Activated T-cell treated with anti-CD3 and anti-CD28 coated beads, Interleukin-2, amount 50 U/mL, for 24 hours (primary cell): ENCODE measurements around the gene HOXA1.

Source experiments
- DNase-seq: peaks from one replicate; pipeline ENCODE4 v3.0.0-alpha.2; 2020
- H3K27ac Mint-ChIP-seq: 2 replicates; pipeline ENCODE4 v1.8.0; 2020; ENCODE audit warnings: mild to moderate bottlenecking, mixed read lengths
- H3K27me3 Mint-ChIP-seq: 2 replicates; pipeline ENCODE4 v1.8.0; 2020; ENCODE audit warnings: mixed read lengths
- H3K36me3 Mint-ChIP-seq: 2 replicates; pipeline ENCODE4 v1.8.0; 2020; ENCODE audit warnings: low read depth, mixed read lengths
- H3K4me1 Mint-ChIP-seq: 2 replicates; pipeline ENCODE4 v1.8.0; 2020; ENCODE audit warnings: low read depth, mixed read lengths
- H3K4me3 Mint-ChIP-seq: 2 replicates; pipeline ENCODE4 v1.8.0; 2020; ENCODE audit warnings: mild to moderate bottlenecking, moderate library complexity, mixed read lengths
- H3K9me3 Mint-ChIP-seq: 2 replicates; pipeline ENCODE4 v1.8.0; 2020; ENCODE audit warnings: mixed read lengths

The HOXA1 gene

DNA sequence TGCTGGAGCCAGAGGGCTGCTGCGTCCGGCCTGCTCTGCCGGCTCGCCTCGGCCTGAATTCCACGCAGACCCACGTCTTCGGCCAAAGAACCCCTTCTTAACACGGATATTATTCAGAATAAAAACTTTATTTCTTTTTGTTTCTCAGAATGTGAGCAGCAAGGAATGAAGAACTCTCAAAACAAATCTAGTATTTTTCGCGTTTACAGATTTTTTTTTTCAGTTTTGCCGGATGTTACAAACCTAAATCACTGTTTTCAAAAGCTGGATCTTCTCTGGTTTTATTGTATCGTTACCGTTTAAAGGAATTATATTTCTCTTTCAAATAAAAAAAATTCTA is 11.1 kb upstream of the HOXA1 start:
- Mint-ChIP-seq H3K27ac (no peak overlapping the region), H3K27me3 (peaks cover 58% of the 10 kb centered on the region), H3K36me3 (no peaks in the 10 kb centered on the region), H3K9me3 (no peaks in the 10 kb centered on the region), H3K4me1 (peaks cover 12% of the 10 kb centered on the region), H3K4me3 (no peak overlapping the region)
- no peak for DNase-seq

DNA sequence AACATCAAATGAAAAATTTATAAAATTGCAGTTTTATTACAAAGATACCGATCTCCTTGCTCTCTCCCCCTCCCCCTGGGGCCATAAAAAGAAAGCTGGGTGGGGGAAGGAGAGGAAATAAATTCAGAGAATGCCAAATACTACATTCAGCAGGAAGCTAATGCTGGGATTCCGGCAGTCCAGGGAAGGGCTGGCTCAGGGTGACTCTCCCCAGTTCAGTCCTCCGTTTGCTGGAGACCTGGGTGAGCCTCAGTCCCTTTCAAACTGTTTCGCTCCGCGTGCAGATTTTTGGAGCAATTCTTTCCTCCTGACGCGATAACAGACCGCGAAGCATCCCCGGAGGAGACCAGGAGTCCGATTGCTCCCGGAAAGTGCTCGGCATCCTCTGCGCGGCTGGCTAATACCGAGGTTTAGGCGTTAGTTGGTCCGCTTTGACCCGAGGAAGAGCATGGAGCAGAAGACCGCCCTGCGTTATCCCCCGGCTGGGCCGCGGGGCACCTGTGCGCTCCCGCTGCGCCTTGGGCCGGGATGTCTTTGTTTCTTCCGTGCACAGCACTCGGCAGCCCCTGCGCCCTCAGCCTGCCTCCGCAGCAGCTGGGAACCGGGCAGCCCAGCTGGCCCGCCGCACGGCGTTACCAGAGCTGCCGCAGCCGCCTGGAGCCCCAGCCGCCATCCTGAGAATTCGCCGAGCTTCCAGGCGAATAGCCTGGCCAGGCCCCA is 10.5 kb upstream of the HOXA1 start:
- DNase-seq = no peak
- H3K4me3 Mint-ChIP-seq = no peak overlapping the region
- no peaks in the 10 kb centered on the region for H3K9me3 Mint-ChIP-seq
- no peaks in the 10 kb centered on the region for H3K36me3 Mint-ChIP-seq
- H3K27me3 Mint-ChIP-seq = peaks cover 58% of the 10 kb centered on the region
- no peak overlapping the region for H3K27ac Mint-ChIP-seq
- peaks cover 16% of the 10 kb centered on the region for H3K4me1 Mint-ChIP-seq

GRCh38 chr7:27105301-27106031 is 9.7 kb upstream of the HOXA1 start:
- Mint-ChIP-seq H3K4me1 (peaks cover 16% of the 10 kb centered on the region), H3K4me3 (no peak overlapping the region), H3K36me3 (no peaks in the 10 kb centered on the region), H3K9me3 (no peaks in the 10 kb centered on the region), H3K27me3 (peaks cover 64% of the 10 kb centered on the region), H3K27ac (no peak overlapping the region)
- no peak for DNase-seq

GRCh38 chr7:27104341-27105058 is 8.7 kb upstream of the HOXA1 start:
- Mint-ChIP-seq H3K4me1 (peaks cover 16% of the 10 kb centered on the region), H3K27me3 (peaks cover 67% of the 10 kb centered on the region), H3K27ac (no peak overlapping the region), H3K4me3 (no peak overlapping the region), H3K36me3 (no peaks in the 10 kb centered on the region), H3K9me3 (no peaks in the 10 kb centered on the region)
- no peak for DNase-seq

- Mint-ChIP-seq H3K36me3 (no peaks in the 10 kb centered on the region), H3K9me3 (no peaks in the 10 kb centered on the region), H3K4me3 (no peak overlapping the region), H3K27ac (no peak overlapping the region), H3K4me1 (peaks cover 21% of the 10 kb centered on the region), H3K27me3 (peaks cover 75% of the 10 kb centered on the region)
- no peak for DNase-seq
These were observed 7.9 kb upstream of the HOXA1 start for GRCh38 chr7:27103489-27104226.

- no peak for DNase-seq
- peaks cover 83% of the 10 kb centered on the region for H3K27me3 Mint-ChIP-seq
These were observed 7.0 kb upstream of the HOXA1 start, which contains the start of gene HOXA2 for GRCh38 chr7:27102581-27103442. Gene HOXA2, minus strand, starts transcription at chr7:27102683. Its CDS starts 183 bp downstream, at chr7:27102500.

DNA sequence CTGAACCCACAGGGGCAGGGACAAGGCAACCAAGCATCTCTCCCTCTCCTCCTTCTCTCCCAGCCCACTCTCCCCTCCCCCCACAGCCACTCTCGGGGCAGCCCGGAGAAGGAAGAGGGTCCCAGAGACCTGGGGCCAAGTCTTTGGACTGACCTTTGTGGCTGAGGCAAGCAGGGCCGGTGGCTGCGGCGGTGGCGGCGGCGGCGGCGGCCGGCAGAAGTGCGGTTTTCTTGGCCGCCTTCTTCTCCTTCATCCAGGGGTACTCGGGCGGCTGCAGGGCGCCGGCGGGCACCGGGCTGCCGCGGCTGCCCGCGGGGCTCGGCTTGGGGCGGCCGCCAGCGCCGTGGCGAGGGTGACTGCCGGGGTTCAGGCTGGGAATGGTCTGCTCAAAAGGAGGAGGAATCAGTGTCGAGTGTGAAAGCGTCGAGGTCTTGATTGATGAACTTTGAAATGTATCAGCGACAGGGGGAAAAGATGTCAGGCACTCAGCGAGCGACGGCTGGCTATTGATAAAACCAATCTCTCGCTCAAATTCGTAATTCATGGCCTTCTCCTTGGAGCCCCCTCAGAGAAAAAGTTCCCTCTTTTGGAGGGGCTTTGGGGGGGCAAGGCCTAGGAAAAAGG is 6.3 kb upstream of the HOXA1 start:
- Mint-ChIP-seq H3K4me3 (no peak overlapping the region), H3K4me1 (peaks cover 33% of the 10 kb centered on the region), H3K27ac (no peak overlapping the region), H3K27me3 (peaks cover 91% of the 10 kb centered on the region), H3K9me3 (no peaks in the 10 kb centered on the region), H3K36me3 (no peaks in the 10 kb centered on the region)
- DNase-seq = no peak

More at GRCh38 chr7:27102581-27103442, 7.0 kb upstream of the HOXA1 start, which contains the start of gene HOXA2:
- Mint-ChIP-seq H3K4me3 (peak within 1 kb of the TSS; percentile 40), H3K4me1 (peaks cover 26% of the 10 kb centered on the region), H3K36me3 (no peaks in the 10 kb centered on the region), H3K27ac (no peak within 1 kb of the TSS), H3K9me3 (no peaks in the 10 kb centered on the region)

DNA sequence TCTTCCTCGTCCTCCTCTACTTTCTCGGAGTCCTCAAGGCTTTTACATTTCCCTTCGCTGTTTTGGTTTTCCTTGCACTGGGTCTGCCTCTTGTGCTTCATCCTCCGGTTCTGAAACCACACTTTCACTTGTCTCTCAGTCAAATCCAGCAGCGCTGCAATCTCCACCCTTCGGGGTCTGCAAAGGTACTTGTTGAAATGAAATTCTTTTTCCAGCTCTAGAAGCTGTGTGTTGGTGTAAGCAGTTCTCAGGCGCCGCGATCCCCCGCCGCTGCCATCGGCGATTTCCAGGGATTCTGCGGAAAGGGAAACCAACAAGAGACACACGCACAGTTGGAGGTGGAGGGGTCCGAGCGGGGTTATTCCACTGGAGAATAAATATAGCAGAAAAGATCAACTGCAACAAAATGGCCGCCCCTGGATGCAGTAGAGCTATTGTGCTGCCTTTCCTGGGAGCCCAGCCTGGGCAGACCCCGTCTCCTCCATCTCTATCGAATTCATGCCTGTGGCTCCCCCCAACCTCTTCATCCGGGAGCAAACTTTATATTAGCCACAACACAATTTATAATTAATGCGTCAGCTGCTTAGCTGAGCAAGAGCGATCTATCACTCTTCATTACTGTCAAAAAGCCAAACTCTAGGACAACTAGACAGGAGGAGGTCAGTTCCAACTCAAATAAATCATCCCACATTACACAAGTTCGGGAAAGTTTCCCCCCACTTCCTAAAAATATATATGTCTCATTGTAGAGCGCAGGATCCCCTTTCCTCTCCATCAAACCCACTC is 5.6 kb upstream of the HOXA1 start:
- peaks cover 36% of the 10 kb centered on the region for H3K4me1 Mint-ChIP-seq
- DNase-seq = no peak
- H3K27ac Mint-ChIP-seq = no peak overlapping the region
- peaks cover 96% of the 10 kb centered on the region for H3K27me3 Mint-ChIP-seq
- H3K36me3 Mint-ChIP-seq = no peaks in the 10 kb centered on the region
- H3K9me3 Mint-ChIP-seq = no peaks in the 10 kb centered on the region
- no peak overlapping the region for H3K4me3 Mint-ChIP-seq

- H3K27me3 Mint-ChIP-seq = peaks cover 91% of the 10 kb centered on the region
- no peak for DNase-seq
- no peaks in the 10 kb centered on the region for H3K36me3 Mint-ChIP-seq
- H3K9me3 Mint-ChIP-seq = no peaks in the 10 kb centered on the region
- H3K27ac Mint-ChIP-seq = no peak overlapping the region
- peaks cover 37% of the 10 kb centered on the region for H3K4me1 Mint-ChIP-seq
- no peak overlapping the region for H3K4me3 Mint-ChIP-seq
These were observed 4.9 kb upstream of the HOXA1 start for GRCh38 chr7:27100694-27101170.

DNA sequence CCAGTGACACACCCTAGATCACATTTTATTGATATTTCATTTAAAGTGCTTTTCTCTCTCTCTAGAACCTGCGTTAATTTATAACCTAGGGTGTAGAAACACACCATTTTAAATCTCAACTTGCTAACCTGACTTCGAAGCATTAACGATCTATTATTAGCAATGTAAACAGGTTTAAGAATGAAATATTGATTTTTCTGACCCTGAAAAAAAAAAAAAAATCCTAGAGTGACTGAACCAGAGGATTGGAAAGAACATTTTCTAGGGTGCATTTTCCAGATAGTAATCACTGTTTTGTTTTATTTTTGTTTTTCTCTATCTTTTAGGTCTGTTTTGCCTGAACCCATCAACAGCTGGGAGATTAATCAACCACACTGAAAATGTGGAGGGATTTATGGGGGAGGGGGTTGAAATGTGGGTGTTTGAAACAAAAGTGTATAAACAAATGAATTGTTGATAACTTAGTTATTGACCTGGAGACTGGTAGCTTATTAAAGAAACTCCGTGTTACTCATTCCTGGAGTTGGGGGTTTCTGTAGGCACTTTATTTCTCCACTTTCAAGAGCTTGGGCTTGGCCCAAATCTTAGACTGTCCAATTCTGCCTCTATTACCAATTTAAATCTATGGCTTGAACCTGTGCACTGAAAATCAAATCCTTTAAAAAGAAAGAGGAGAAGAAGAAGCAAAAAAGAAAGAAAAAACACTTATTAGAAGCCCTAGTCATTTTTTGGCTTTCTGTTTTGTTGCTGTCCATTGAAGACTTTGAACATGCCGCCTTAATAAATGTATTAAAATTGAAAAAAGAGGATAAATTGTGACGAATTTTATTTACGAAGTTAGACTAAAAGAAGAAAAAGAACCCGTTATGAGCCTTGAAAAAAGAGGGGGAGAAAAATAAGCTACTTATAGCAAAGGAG is 3.9 kb upstream of the HOXA1 start:
- Mint-ChIP-seq H3K4me1 (peaks cover 47% of the 10 kb centered on the region), H3K36me3 (no peaks in the 10 kb centered on the region)

GRCh38 chr7:27098578-27099451 is 3.0 kb upstream of the HOXA1 start:
- Mint-ChIP-seq H3K4me3 (no peak overlapping the region), H3K27ac (no peak overlapping the region)

More for the DNA sequence above, 3.9 kb upstream of the HOXA1 start:
- Mint-ChIP-seq H3K27me3 (peaks cover 91% of the 10 kb centered on the region), H3K27ac (no peak overlapping the region), H3K4me3 (no peak overlapping the region), H3K9me3 (no peaks in the 10 kb centered on the region)
- no peak for DNase-seq

More at GRCh38 chr7:27098578-27099451, 3.0 kb upstream of the HOXA1 start:
- H3K4me1 Mint-ChIP-seq = peaks cover 45% of the 10 kb centered on the region
- no peaks in the 10 kb centered on the region for H3K9me3 Mint-ChIP-seq
- H3K36me3 Mint-ChIP-seq = no peaks in the 10 kb centered on the region
- H3K27me3 Mint-ChIP-seq = peaks cover 92% of the 10 kb centered on the region
- no peak for DNase-seq
